Left lung (tissue), 10 donors: ENCODE data around the gene ETS2. TPM values are rescaled to one million over a fixed set of nuclear protein-coding genes. Genes with fewer than 3 reads are reported as not detected.
"Not testable (repeated sequence)": the region's sequence is repeated elsewhere in the genome, so short reads cannot be mapped to it uniquely, and the experiment has no call there.

Source experiments
- ATAC-seq: fragments of 200-7000 bp; cut with Tn5 transposase; one replicate; pipeline ENCODE4 v1.9.1; 2020; ENCODE audit warnings: moderate library complexity
- DNase-seq, 4 donors: peaks; one replicate each; pipeline ENCODE4 v3.0.0-alpha.2; 2013 to 2020
- H3K27ac ChIP-seq, 2 donors: fragments of 200-600 bp; sonication (generic) in 1 of 2; one replicate each; pipeline versions ENCODE4 v1.5.0 to v1.8.0; 2020 to 2021
- H3K27me3 ChIP-seq, 2 donors: fragments of 200-600 bp; sonication (generic) in 1 of 2; one replicate each; pipeline versions ENCODE4 v1.5.0 to v1.8.0; 2020 to 2021
- H3K36me3 ChIP-seq, 2 donors: fragments of 200-600 bp; sonication (generic) in 1 of 2; one replicate each; pipeline versions ENCODE4 v1.5.0 to v1.8.0; 2020 to 2021
- H3K4me1 ChIP-seq, 2 donors: fragments of 200-600 bp; one replicate each; pipeline ENCODE4 v1.8.0; 2021
- H3K4me3 ChIP-seq, 2 donors: fragments of 200-600 bp; sonication (generic) in 1 of 2; one replicate each; pipeline versions ENCODE4 v1.5.0 to v1.8.0; 2020 to 2021; ENCODE audit warnings: mild to moderate bottlenecking in 1 of 2
- H3K9me3 ChIP-seq, 2 donors: fragments of 200-600 bp; sonication (generic) in 1 of 2; one replicate each; pipeline versions ENCODE4 v1.5.0 to v1.8.0; 2020 to 2021
- intact Hi-C, 2 donors: fragments of 100-400 bp; cut with DNase I; formaldehyde crosslinking; loops; one replicate each; pipeline versions ENCODE4 v1.11.2 to v1.14.2; 2022
- polyA plus RNA-seq, 6 donors: library from polyadenylated mRNA; unstranded; fragments of 120-200 nt; gene quantifications; one replicate each; pipeline ENCODE4 v1.2.1, GENCODE V29; 2013; ENCODE audit not compliant: insufficient read length in 6 of 6
- total RNA-seq, 2 donors: library from RNA; stranded (reverse); fragmentation: NEBNext Ultra II Directional; extraction: Animal tissue kit (Norgen Biotek cat#: 25700); gene quantifications; one replicate each; pipeline ENCODE4 v1.2.1, GENCODE V29; 2021
- TF ChIP-seq, protein P1 (sequence below), 2 donors: fragments of 200-600 bp; sonication (generic) in 1 of 2; IDR thresholded peaks; one replicate each; pipeline versions ENCODE4 v1.5.0 to v1.8.0; 2021; ENCODE audit warnings: antibody characterized with exemption in 2 of 2
- donor health status: DM: no; HTN: yes; CAD: no.
- donor health status: DM: no; HTN: no; CAD: no.

ETS2 gene
- total and polyA plus RNA-seq, 8 donors = 93.2 to 199 (median 158) TPM

DNA sequence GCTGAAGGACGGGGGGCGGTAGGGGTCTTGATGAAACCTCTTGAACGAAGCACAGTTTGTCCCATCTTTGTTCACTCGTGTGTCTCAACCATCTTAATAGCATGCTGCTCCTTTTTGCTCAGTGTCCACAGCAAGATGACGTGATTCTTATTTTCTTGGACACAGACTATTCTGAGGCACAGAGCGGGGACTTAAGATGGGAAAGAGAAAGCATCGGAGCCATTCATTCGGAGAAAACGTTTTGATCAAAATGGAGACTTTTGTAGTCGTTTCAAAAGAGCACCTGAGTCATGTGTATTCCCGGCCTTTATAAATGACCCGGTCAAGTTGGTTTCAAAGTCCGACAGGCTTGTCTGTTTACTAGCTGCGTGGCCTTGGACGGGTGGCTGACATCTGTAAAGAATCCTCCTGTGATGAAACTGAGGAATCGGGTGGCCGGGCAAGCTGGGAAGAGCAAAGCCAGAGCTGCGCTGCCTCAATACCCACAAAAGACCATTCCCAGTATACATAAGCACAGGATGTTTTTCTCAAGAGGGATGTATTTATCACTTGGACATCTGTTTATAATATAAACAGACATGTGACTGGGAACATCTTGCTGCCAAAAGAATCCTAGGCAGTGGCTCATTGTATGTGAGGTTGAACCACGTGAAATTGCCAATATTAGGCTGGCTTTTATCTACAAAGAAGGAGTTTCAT, 18.5 kb downstream of the ETS2 start:
- intact Hi-C loops = no loop called here
- no peak for ATAC-seq
- H3K4me1 ChIP-seq = peaks cover 47 to 67% of the 10 kb centered on the region in 2 donors
- TF ChIP-seq, protein P1, sequence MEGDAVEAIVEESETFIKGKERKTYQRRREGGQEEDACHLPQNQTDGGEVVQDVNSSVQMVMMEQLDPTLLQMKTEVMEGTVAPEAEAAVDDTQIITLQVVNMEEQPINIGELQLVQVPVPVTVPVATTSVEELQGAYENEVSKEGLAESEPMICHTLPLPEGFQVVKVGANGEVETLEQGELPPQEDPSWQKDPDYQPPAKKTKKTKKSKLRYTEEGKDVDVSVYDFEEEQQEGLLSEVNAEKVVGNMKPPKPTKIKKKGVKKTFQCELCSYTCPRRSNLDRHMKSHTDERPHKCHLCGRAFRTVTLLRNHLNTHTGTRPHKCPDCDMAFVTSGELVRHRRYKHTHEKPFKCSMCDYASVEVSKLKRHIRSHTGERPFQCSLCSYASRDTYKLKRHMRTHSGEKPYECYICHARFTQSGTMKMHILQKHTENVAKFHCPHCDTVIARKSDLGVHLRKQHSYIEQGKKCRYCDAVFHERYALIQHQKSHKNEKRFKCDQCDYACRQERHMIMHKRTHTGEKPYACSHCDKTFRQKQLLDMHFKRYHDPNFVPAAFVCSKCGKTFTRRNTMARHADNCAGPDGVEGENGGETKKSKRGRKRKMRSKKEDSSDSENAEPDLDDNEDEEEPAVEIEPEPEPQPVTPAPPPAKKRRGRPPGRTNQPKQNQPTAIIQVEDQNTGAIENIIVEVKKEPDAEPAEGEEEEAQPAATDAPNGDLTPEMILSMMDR (IDR thresholded peaks at IDR 0.05) = no peak
- H3K4me3 ChIP-seq = no peak overlapping the region
- DNase-seq = peak in 2 of 4 donors; percentile 35 to 76
- peaks cover 0 to 62% of the 10 kb centered on the region in 2 donors for H3K36me3 ChIP-seq
- no peaks in the 10 kb centered on the region for H3K27me3 ChIP-seq
- H3K9me3 ChIP-seq = peaks cover 0 to 5% of the 10 kb centered on the region in 2 donors
- H3K27ac ChIP-seq = peak overlapping the region; percentile 66

DNA sequence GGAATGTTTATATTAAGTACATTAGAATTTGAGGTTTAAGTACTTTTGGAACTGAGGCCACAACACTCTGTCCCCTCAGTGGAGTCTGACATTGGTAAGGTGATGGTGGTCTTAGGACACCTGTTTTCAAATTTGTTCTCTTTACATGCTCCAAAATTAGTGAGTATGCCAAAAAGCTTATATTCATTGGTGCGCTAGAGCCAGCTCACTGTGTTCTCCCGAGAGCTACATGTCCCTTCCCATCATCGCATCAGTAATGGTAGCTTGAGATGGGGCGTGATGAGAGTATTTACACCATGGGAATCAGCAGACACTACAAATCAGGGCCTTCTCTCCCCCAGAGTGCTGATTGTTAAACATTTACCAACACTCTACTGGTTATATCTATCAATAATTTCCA, 19.5 kb downstream of the ETS2 start:
- Histone ChIP-seq H3K27ac (peak overlapping the region; percentile 66), H3K4me3 (no peak overlapping the region), H3K36me3 (peaks cover 0 to 52% of the 10 kb centered on the region in 2 donors), H3K9me3 (peaks cover 0 to 5% of the 10 kb centered on the region in 2 donors), H3K27me3 (no peaks in the 10 kb centered on the region), H3K4me1 (peaks cover 45 to 57% of the 10 kb centered on the region in 2 donors)
- no peak for DNase-seq
- intact Hi-C loops = no loop called here
- ATAC-seq = no peak
- TF ChIP-seq, protein P1 (IDR thresholded peaks at IDR 0.05) = no peak

DNA sequence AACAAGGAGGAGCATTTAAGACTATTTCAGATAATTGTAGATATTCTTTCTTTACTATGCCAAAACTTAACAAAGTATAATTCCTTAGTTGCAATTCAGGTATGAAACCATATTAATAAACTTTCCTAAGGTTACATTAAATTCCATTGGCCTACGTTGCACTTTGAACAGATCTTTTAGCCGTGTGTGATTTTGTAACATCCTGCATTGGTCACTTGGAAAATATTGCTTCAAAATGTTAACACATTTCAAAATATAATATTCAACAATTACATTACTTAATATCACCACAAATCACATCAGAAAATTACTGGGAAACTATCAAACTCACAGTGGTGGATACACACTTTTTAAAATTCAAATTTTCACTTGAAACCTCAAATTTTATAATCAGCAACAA, 20.2 kb downstream of the ETS2 start:
- TF ChIP-seq, protein P1 (IDR thresholded peaks at IDR 0.05) = no peak
- Histone ChIP-seq H3K4me1 (peaks cover 41 to 55% of the 10 kb centered on the region in 2 donors), H3K4me3 (no peak overlapping the region), H3K27ac (no peak overlapping the region), H3K36me3 (peaks cover 0 to 45% of the 10 kb centered on the region in 2 donors), H3K9me3 (peaks cover 0 to 5% of the 10 kb centered on the region in 2 donors), H3K27me3 (no peaks in the 10 kb centered on the region)
- DNase-seq (no peak), ATAC-seq (no peak)
- intact Hi-C loops = no loop called here

GRCh38 chr21:38828111-38828510, 22.4 kb downstream of the ETS2 start:
- peaks cover 0 to 23% of the 10 kb centered on the region in 2 donors for H3K36me3 ChIP-seq
- H3K27ac ChIP-seq, H3K4me3 ChIP-seq, H3K27me3 ChIP-seq, ATAC-seq, DNase-seq, H3K9me3 ChIP-seq, intact Hi-C loops: not testable (repeated sequence)
- H3K4me1 ChIP-seq = peaks cover 25 to 55% of the 10 kb centered on the region in 2 donors

DNA sequence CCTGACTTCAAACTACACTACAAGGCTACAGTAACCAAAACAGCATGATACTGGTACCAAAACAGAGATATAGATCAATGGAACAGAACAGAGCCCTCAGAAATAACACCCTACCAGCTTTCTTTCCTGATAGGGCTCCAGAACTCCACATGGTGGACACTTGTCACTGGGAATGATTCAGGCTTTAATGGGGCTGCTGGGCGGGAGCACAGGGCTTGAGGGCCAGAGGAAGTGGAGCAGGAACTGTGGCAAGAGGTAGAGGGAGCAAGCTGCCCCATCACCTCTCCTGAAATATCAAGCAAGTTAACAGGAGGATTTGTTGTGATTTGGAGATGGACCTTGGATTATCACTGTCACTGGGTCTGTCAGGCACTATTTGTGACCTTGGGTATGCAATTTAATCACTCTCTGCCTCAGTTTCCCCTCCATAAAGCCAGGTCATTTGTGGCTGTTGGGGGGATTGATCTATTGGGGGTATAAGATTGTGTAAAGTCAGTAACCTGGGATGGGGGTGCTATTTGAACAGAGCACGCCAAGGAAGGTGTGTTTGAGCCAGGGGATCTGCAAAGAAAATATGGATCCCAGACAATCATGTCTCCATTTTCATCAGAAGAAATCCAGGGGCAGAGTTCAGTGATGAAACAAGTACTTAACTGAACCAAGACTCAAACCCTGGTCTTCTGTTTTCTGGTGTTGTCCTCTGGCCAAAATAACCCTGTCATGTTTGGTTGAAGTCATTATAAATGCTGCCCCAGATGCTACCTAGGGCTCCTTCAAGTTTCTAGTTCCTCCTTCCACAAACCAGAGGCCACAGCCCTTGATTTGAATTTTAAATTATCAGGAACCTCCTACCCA, 25.2 kb downstream of the ETS2 start:
- Histone ChIP-seq H3K27ac (peak overlapping the region; percentile 19 to 87), H3K4me1 (peaks cover 5 to 30% of the 10 kb centered on the region in 2 donors), H3K9me3 (peaks cover 0 to 5% of the 10 kb centered on the region in 2 donors), H3K36me3 (no peaks in the 10 kb centered on the region), H3K27me3 (no peaks in the 10 kb centered on the region), H3K4me3 (no peak overlapping the region)
- intact Hi-C loops = no loop called here
- TF ChIP-seq, protein P1 (IDR thresholded peaks at IDR 0.05) = no peak
- no peak for DNase-seq
- no peak for ATAC-seq
